H1 (cell line): Measurements from ENCODE around the gene TSPEAR. TPM values are rescaled to one million over a fixed set of nuclear protein-coding genes. Genes with fewer than 3 reads are reported as not detected.

Experiments used
- CTCF ChIA-PET: fragments of 300-600 bp; sonication (Branson Sonifier 250); formaldehyde crosslinking; loops from one replicate; lab custom pipeline; 2021; ENCODE audit not compliant: partially characterized antibody; lab: Charles Lee
- POLR2A ChIA-PET: fragments of 300-600 bp; sonication (Branson Sonifier 250); formaldehyde crosslinking; loops from one replicate; lab custom pipeline; 2021; ENCODE audit warnings: inconsistent platforms; ENCODE audit not compliant: partially characterized antibody; lab: Charles Lee
- DNase-seq, 2 experiments: peaks; one replicate each; pipeline versions ENCODE4 v3.0.0 to v3.0.0-alpha.2; 2010 to 2022; ENCODE audit warnings: low spot score in 2 of 2, low read depth in 1 of 2, mixed read lengths in 1 of 2
- FAIRE-seq: peaks from 2 replicates; lab custom pipeline; 2011; peaks lifted over from hg19 to GRCh38; lab: Jason Lieb, UNC
- H2AFZ ChIP-seq: 2 replicates; pipeline ENCODE4 v1.8.1; 2012; ENCODE audit warnings: low read length, inconsistent platforms
- H2AK5ac ChIP-seq: 2 replicates; pipeline ENCODE4 v1.6.1; 2013; ENCODE audit warnings: low read depth, low read length
- H2BK120ac ChIP-seq: replicated peaks from 2 replicates; pipeline ENCODE3; 2013; ENCODE audit warnings: low read depth, low read length, inconsistent platforms
- H2BK12ac ChIP-seq: 2 replicates; pipeline ENCODE4 v1.6.1; 2013; ENCODE audit warnings: low read depth, low read length
- H2BK15ac ChIP-seq: 2 replicates; pipeline ENCODE4 v1.6.1; 2013; ENCODE audit warnings: low read length
- H2BK20ac ChIP-seq: 2 replicates; pipeline ENCODE4 v1.6.1; 2013; ENCODE audit warnings: low read length
- H2BK5ac ChIP-seq: 2 replicates; pipeline ENCODE4 v1.6.1; 2013; ENCODE audit warnings: low read depth, low read length
- H3K14ac ChIP-seq: 2 replicates; pipeline ENCODE4 v1.6.1; 2013; ENCODE audit warnings: inconsistent platforms; ENCODE audit not compliant: insufficient read length
- H3K18ac ChIP-seq: 2 replicates; pipeline ENCODE4 v1.6.1; 2013; ENCODE audit warnings: low read length; ENCODE audit errors: extremely low read depth
- H3K23ac ChIP-seq: 2 replicates; pipeline ENCODE4 v1.6.1; 2013; ENCODE audit warnings: inconsistent platforms; ENCODE audit not compliant: insufficient read length
- H3K23me2 ChIP-seq: 2 replicates; pipeline ENCODE4 v1.6.1; 2013; ENCODE audit warnings: low read depth, low read length
- H3K27ac ChIP-seq: 2 replicates; pipeline ENCODE4 v1.6.1; 2011; ENCODE audit warnings: low read depth, low read length, inconsistent platforms
- H3K27me3 ChIP-seq, 4 experiments: replicated peaks in 1 of 4; 1 replicate in 1 of 4; 2 replicates in 3 of 4; pipeline versions ENCODE4 v1.6.1 to v1.8.1; 2011 to 2013; ENCODE audit warnings: low read length in 3 of 4, mild to moderate bottlenecking in 3 of 4, inconsistent platforms in 2 of 4, mixed read lengths in 2 of 4, moderate library complexity in 1 of 4; ENCODE audit not compliant: control insufficient read depth in 3 of 4, insufficient read depth in 3 of 4; ENCODE audit errors: extremely low read depth in 1 of 4
- H3K36me3 ChIP-seq, 4 experiments: 2 replicates each; pipeline versions ENCODE4 v1.6.1 to v1.8.1; 2011 to 2013; ENCODE audit warnings: mild to moderate bottlenecking in 4 of 4, low read length in 3 of 4, moderate library complexity in 2 of 4, control low read depth in 1 of 4, inconsistent platforms in 1 of 4; ENCODE audit not compliant: insufficient read depth in 4 of 4, control insufficient read depth in 2 of 4
- H3K4ac ChIP-seq: replicated peaks from 2 replicates; pipeline ENCODE3; 2013; ENCODE audit warnings: low read length, low read depth, mixed read lengths, inconsistent platforms; ENCODE audit not compliant: insufficient read length
- H3K4me1 ChIP-seq, 4 experiments: replicated peaks in 1 of 4; 1 replicate in 1 of 4; 2 replicates in 3 of 4; pipeline versions ENCODE4 v1.6.1 to v1.8.1; 2011 to 2013; ENCODE audit warnings: low read length in 3 of 4, inconsistent platforms in 2 of 4, mixed read lengths in 1 of 4; ENCODE audit not compliant: insufficient read depth in 4 of 4, control insufficient read depth in 3 of 4
- H3K4me2 ChIP-seq, 2 experiments: 2 replicates each; pipeline versions ENCODE4 v1.6.1 to v1.8.1; 2011 to 2013; ENCODE audit warnings: low read depth in 2 of 2, low read length in 2 of 2, control low read depth in 1 of 2, inconsistent platforms in 1 of 2, mild to moderate bottlenecking in 1 of 2; ENCODE audit not compliant: insufficient read depth in 1 of 2
- H3K4me3 ChIP-seq, 4 experiments: fragments of 200-600, 300-600 bp in 1 of 4; sonication (generic), shearing (Covaris generic), sonication (Bioruptor Twin) in 1 of 4; 2 replicates each; pipeline versions ENCODE4 v1.5.1 to v1.8.1; 2011 to 2016; ENCODE audit warnings: low read length in 4 of 4, low read depth in 3 of 4, control low read depth in 2 of 4, inconsistent platforms in 2 of 4, mild to moderate bottlenecking in 2 of 4, mixed read lengths in 1 of 4, moderate library complexity in 1 of 4; ENCODE audit not compliant: insufficient read depth in 2 of 4; ENCODE audit errors: extremely low read depth in 1 of 4
- H3K56ac ChIP-seq: replicated peaks from 2 replicates; pipeline ENCODE3; 2013; ENCODE audit warnings: low read depth, mild to moderate bottlenecking, mixed read lengths, low read length, inconsistent platforms; ENCODE audit not compliant: insufficient read length
- H3K79me1 ChIP-seq: 2 replicates; pipeline ENCODE4 v1.6.1; 2013; ENCODE audit warnings: low read depth, low read length, control low read depth
- H3K79me2 ChIP-seq, 2 experiments: 2 replicates each; pipeline versions ENCODE4 v1.6.1 to v1.8.1; 2012 to 2013; ENCODE audit warnings: low read length in 2 of 2, mild to moderate bottlenecking in 2 of 2, inconsistent platforms in 1 of 2; ENCODE audit not compliant: insufficient read depth in 2 of 2, control insufficient read depth in 1 of 2
- H3K9ac ChIP-seq, 4 experiments: replicated peaks in 1 of 4; 1 replicate in 1 of 4; 2 replicates in 3 of 4; pipeline versions ENCODE4 v1.6.1 to v1.8.1; 2011 to 2013; ENCODE audit warnings: low read depth in 3 of 4, low read length in 3 of 4, control low read depth in 2 of 4, mild to moderate bottlenecking in 2 of 4, moderate library complexity in 2 of 4, inconsistent platforms in 1 of 4; ENCODE audit errors: extremely low read depth in 1 of 4
- H3K9me3 ChIP-seq, 2 experiments: 2 replicates each; pipeline versions ENCODE4 v1.6.1 to v1.8.1; 2012 to 2013; ENCODE audit warnings: mild to moderate bottlenecking in 2 of 2, moderate library complexity in 2 of 2, control low read depth in 1 of 2, inconsistent platforms in 1 of 2, low read depth in 1 of 2, low read length in 1 of 2, mixed read lengths in 1 of 2; ENCODE audit not compliant: insufficient read depth in 2 of 2
- H4K20me1 ChIP-seq, 2 experiments: replicated peaks in 1 of 2; 2 replicates each; pipeline versions ENCODE3 to v1.8.1; 2011 to 2013; ENCODE audit warnings: inconsistent platforms in 2 of 2, low read length in 2 of 2, mild to moderate bottlenecking in 1 of 2; ENCODE audit not compliant: insufficient read depth in 2 of 2, control insufficient read depth in 1 of 2
- H4K5ac ChIP-seq: 2 replicates; pipeline ENCODE4 v1.6.1; 2013; ENCODE audit warnings: low read length, low read depth, mixed read lengths, inconsistent platforms; ENCODE audit not compliant: insufficient read length
- H4K8ac ChIP-seq: 2 replicates; pipeline ENCODE4 v1.8.0; 2013; ENCODE audit warnings: mild to moderate bottlenecking, moderate library complexity, low read length, inconsistent platforms; ENCODE audit not compliant: insufficient read depth; ENCODE audit errors: extremely low read depth
- H4K91ac ChIP-seq: replicated peaks from 2 replicates; pipeline ENCODE3; 2013; ENCODE audit warnings: low read length, mixed read lengths, inconsistent platforms; ENCODE audit not compliant: insufficient read length
- ASH2L ChIP-seq: fragments of 200-600, 300-600 bp; sonication (generic); IDR thresholded peaks from one replicate; pipeline ENCODE4 v1.7.1; 2017; ENCODE audit warnings: low read length
- POLR2AphosphoS5 ChIP-seq: IDR thresholded peaks from 2 replicates; pipeline ENCODE4 v1.6.1; 2011; ENCODE audit warnings: low read depth, low read length
- RFX5 ChIP-seq: IDR thresholded peaks from 2 replicates; pipeline ENCODE4 v1.6.1; 2011; ENCODE audit warnings: low read depth, low read length, improper control_type of control experiment, borderline replicate concordance
- WGBS, 2 experiments: shearing (Covaris generic) in 1 of 2; methylation state at CpG; one replicate each; pipeline versions ENCODE4 v1.1.6 to v1.1.7; 2013 to 2015; ENCODE audit warnings: low lambda C conversion rate in 2 of 2, mixed read lengths in 2 of 2, inconsistent platforms in 1 of 2, low coverage in 1 of 2, missing lambda C conversion rate in 1 of 2; ENCODE audit not compliant: insufficient replicate concordance in 2 of 2, insufficient coverage in 1 of 2, insufficient read length in 1 of 2; ENCODE audit errors: extremely low coverage in 1 of 2, missing lambda C conversion rate in 1 of 2; 5-methylcytosine and 5-hydroxymethylcytosine counted together
- polyA plus RNA-seq, 7 experiments: library from polyadenylated mRNA; depleted of rRNA in 3 of 7; stranded (reverse) in 5 of 7; unstranded in 2 of 7; fragments of >200 nt in 5 of 7; fragments of 200-250 nt in 2 of 7; gene quantifications; 1 replicate in 5 of 7; 2 replicates in 1 of 7; 4 replicates in 1 of 7; pipeline versions ENCODE4 v1.2.1 to v1.2.3, GENCODE V29; 2011 to 2013; ENCODE audit warnings: missing spikeins in 2 of 7, mixed read lengths in 2 of 7
- total RNA-seq: library from RNA; stranded (reverse); fragmentation: NEBNext Ultra II Directional; extraction: Animal tissue kit (Norgen Biotek cat#: 25700); gene quantifications from 2 replicates; pipeline ENCODE4 v1.2.1, GENCODE V29; 2021

TSPEAR gene
- total and polyA plus RNA-seq, 2 of the 8 experiments (the other 6 are each of a cell fraction or from before 2014, with no cell fraction given) = 0.58 to 0.89 TPM

DNA sequence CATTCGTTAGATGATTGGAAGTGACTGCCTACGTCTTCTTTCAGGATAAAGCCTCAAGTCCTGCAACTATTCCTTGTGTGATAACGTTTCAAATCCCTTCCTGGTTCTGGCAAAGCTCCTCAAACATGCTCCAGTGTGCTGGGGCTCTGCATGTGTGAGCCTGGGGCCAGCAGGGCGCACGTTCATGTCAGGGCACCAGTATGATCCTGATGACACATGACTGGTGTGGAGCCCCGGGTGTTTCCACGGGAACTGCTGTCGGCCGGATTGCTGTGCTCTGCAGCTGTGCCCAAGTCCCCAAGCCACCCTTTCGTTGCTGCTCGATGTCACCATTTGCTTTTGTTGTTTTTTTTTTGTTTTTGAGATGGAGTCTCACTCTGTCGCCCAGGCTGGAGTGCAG is 192.7 kb downstream of the TSPEAR start:
- Histone ChIP-seq H4K8ac (no peak overlapping the region), H3K56ac (no peak overlapping the region), H3K79me1 (peaks cover 3% of the 10 kb centered on the region; the same call in 1 of the 2 replicates), H2BK15ac (no peak overlapping the region), H3K4ac (no peak overlapping the region), H3K4me3 (no peak overlapping the region), H3K9ac (no peak overlapping the region), H3K36me3 (no peaks in the 10 kb centered on the region), H3K14ac (no peak overlapping the region), H3K18ac (no peak overlapping the region), H3K23ac (no peak overlapping the region), H2BK5ac (no peak overlapping the region), H3K4me2 (no peak overlapping the region), H2AFZ (no peak overlapping the region), H2AK5ac (no peak overlapping the region), H2BK12ac (no peak overlapping the region), H2BK120ac (no peak overlapping the region), H4K91ac (no peak overlapping the region), H2BK20ac (no peak overlapping the region), H3K4me1 (peaks cover 0 to 3% (median 0%) of the 10 kb centered on the region in 4 experiments; a peak in 1 of 7 replicates), H3K27me3 (no peaks in the 10 kb centered on the region), H3K27ac (no peak overlapping the region), H4K5ac (no peak overlapping the region), H3K9me3 (peaks cover 0 to 3% of the 10 kb centered on the region in 2 experiments; a peak in 3 of 4 replicates), H4K20me1 (no peaks in the 10 kb centered on the region), H3K23me2 (peaks cover 6% of the 10 kb centered on the region), H3K79me2 (no peaks in the 10 kb centered on the region)
- ChIA-PET CTCF (interaction anchor here (0.6 to 2.3 kb wide), 7 partner anchors 8 to 275 kb away, joined by 3 to 17 read pairs (median 3); no protein-coding TSS in a partner anchor), POLR2A (interaction anchor here (0.7 to 0.9 kb wide), 3 partner anchors 241 to 440 kb away, joined by 3 to 4 read pairs (median 3); no protein-coding TSS in a partner anchor)
- TF ChIP-seq RFX5 = no peak
- no peak for TF ChIP-seq ASH2L
- TF ChIP-seq POLR2AphosphoS5 = 0 out of 2 replicates have a peak, but pooled peaks have one; percentile 26
- FAIRE-seq = no peak
- DNase-seq = no peak
- WGBS, 2 experiments = 88% methylated on average over 12 of the region's 12 CpGs; no CpG with 5 or more reads in 1 of the 2 experiments
